Glomerular visceral epithelial cell (primary cell): Measurements from ENCODE around the gene HOXB6.
A peak's percentile ranks its signal among the peaks of the same experiment; 100 is the strongest.

Source experiments
- DNase-seq: peaks from one replicate; pipeline ENCODE4 v3.0.0-alpha.2; 2016; ENCODE audit errors: extremely low spot score

Gene HOXB6

GRCh38 chr17:48609759-48610281 lies 5.0 kb upstream of the HOXB6 start:
- no peak for DNase-seq

- DNase-seq: no peak
Measured at GRCh38 chr17:48609033-48609432, 4.2 kb upstream of the HOXB6 start.

DNA sequence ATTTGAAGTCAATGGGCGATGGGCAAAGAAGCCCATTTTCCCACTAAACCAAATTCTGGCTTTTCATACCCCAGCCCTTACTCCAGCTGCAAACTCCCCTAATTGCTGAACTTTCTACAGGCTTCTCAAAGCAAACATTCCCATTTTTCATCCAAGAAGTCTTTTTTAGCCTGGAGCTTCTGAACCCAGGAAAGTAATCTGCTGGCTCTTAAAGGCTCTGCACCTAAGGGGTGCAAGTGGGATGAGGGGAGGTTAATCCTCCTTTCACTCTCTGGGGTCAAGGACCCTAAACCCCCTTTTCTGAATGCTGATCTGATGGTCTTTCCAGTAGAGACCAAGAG lies 3.7 kb upstream of the HOXB6 start:
- DNase-seq: no peak

- DNase-seq: no peak
Measured at GRCh38 chr17:48606892-48607614, 2.3 kb upstream of the HOXB6 start.

DNA sequence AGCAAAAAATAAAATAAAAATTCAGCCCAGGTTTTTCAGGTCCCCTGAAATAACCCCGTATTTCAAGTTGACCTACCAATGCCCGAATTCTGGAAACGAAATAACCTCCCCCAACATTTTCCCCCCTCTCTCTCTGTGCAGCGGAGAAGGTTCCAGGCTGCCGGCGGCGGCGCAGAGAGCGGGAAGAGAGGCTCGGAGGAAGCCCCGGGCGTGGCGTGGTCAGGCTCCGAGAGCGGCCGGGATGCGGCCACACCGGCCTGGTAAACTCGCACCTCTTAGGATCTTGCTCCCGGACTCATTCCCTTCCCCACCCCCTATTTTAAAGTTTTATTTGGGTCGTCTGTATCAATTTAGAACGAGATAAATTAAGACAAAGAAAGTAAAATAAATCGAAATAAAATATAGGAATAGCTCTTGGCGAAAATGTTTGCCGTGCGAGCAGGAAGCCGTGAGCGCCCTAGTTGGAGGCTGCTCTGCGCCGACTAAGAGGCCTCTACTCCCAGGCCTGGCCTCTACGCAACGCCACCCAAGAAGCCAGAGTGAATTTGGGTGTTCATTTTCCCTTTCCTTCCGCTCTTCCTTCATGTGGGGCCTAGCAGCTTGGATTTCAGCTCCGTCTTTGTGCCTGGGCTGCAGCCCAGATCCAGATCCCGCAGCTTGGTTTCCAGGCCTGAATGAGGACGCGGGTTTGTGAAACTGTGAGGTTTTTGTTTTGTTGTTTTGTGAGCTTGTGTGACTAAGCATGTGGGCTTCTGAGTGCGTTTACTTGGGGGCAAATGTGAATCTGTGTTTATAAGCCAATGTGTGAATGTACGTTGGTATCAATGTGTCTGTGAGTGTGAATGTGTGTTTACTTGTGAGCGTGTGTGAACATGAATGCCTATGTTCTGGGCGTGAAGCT lies 1.5 kb upstream of the HOXB6 start:
- DNase-seq: no peak

DNA sequence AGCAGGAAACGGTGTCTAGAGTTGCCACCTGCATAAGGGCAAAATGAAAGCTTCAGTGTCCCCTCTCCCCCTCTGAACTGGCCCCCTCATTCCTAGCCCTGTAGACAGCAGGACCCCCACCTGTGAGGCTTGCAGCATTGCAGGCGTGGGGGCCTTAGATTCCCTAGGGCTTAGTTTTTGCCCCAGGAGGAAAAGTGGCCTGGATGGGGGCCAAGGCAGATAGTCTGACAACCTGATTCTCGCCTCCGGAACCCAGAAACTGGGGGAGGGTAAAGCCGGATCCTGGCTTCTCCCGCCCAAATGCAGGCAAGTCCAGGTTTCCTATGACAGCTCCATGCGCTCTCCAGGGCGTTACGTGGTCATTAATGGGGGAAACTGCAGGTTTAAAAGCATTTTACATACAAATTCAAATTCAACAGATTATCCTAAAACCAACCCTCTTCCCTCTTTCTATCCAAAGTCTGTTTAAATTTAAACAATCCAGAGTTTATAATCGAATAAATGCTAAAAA lies 678 bp upstream of the HOXB6 start:
- no peak for DNase-seq

DNA sequence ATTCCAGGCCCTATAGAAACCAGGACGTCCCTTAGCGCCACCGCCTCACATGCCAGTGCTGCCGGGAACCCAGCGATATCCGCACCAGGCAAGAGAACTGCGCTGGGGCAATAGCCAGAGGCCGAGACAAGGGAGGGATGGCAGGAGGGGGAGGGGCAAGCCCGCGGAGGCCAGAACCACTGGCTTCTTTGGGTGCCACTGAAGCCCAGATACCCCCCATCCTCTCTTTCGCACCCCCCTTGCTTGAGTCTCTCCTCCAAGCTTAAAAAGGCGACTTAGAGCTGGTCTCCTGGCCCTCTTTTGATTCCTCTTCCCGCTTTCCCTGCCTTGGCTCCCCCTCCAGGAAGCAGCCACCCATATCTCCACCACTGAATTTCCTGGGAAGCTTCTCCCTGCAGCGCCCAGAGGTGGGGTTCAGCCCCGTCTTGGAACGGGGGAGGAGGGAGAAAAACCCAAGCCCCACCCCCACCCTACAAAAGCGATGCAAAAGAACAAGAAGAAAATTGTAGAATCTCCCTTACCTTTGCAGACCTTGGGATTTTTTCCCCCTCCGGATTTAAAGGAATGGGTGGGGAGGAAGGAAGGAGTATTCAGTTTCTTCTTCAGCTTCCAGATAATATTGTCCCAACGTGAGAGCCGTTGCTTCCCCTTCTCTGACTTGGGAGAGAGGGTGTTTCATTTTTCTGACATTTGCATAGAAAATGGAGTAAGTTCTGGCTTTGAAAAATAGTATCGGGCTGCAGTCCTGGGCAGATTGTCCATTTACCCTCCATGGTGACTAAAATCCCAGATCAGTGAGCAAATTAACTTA lies 622 bp downstream of the HOXB6 start:
- DNase-seq: peak; percentile 77

DNA sequence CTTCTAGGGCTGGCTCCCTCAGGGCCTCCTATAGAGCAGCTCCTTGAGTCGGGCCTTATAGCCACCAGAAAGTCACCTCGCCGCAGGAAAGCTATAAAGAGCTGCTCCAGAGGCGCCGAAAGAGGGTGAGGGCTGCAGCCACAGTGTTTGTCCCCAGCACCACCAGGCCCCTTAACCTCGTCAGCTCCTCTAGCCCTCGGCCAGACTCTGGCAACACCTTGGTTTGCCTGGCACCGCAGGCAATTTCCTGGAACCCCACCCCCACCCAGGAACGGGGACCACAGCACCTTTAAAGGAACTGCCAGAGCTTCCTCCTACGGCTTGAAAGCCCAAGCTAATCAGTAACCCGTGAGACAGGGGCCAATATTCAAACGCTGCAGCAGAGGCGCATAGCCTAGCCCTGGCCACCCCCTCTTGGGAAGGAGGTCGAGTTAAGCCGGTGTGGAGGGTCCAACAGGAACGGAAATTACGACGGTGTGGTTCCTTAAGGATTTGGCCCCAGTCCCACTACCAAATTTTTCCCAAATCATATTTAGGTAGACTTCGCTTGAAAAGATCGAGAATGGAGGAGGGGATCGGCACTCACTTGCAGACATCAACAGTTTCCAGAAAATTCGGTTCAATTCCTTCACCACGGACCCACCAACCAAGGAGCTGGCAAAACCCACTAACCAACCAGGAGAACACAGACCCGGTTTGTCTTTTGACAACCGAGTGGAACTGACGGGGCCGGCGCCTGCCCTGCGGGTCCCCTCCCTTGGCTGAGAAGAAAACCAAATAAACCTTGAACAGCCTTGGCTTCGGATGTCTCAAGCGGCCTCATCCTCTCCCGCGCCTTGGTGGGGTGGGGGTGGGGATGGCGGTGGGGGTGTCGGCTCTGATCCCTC lies 3.0 kb downstream of the HOXB6 start:
- DNase-seq: peak; percentile 78

DNA sequence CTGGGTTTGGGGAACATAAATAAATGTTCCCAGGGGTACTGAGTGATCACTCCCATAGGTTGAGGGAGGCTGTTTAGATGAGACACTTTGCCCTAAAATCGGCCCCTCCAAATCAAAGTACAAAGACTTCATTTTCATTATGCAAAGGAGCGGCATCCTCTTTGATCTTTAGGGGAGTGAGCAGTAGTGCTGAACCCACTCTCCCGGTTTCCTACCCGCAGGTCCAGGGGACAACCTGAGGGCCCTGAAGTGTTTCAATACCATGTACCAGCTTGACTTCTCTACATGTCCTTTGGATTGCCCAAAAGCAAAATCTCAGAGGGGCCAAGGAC lies 3.6 kb downstream of the HOXB6 start:
- no peak for DNase-seq

DNA sequence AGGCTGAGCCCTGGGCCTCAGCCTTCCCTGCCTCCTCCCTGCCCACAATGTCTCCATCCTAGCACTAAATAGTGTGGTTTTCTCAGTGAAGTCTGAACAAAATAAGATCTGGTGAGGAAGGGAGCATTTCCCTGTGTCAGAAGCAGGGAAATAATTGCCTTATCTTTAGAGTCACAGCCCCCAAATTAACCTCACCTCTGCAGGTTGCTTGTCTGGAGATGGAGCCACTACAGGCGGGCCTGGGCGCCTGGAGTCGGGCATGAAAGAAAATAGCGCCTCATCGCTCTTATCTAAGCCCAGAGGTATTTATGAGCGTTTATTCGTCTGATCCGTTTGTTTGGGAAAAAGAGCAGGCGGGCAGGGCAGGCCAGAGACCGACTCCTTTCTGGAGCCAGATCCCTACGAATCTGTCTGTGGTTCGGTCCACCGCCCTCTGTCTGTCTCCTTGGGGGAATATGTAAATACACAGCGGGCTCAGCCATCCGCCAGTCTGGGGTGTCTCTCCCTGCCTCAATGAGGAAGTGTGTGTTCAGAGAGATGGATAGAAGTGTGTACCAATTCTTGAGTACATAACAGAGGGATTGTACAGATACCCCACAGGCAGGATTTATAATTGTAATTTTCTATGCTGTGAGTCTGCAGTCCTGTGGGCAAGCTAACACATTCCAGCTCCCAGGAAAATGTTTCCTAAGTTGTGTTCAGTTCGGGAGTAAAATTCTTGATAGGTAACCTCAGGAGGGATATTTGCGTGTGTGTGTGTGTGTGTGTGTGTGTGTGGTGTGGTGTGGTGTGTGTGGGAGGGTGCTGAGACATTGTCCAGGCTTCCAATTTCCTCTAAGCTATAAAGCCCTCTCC lies 4.3 kb downstream of the HOXB6 start:
- DNase-seq: peak; percentile 65

- DNase-seq: no peak
Measured at GRCh38 chr17:48599354-48599753, 5.4 kb downstream of the HOXB6 start.

GRCh38 chr17:48598736-48599135 lies 6.0 kb downstream of the HOXB6 start:
- DNase-seq: no peak

- peak; percentile 82 for DNase-seq
Measured at GRCh38 chr17:48597778-48598631, 6.8 kb downstream of the HOXB6 start.

DNA sequence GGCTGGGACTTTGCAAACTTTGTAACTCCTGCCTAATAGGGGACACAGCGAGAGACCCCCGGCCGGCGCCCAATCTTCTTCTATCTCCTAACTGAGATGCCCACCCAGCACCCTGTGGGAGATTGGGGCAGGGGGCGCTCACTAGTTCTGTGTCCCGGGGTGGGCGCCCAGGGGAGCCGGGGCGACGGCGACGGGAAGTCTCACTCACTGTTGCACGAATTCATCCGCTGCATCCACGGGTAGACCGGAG lies 7.3 kb downstream of the HOXB6 start:
- no peak for DNase-seq

DNA sequence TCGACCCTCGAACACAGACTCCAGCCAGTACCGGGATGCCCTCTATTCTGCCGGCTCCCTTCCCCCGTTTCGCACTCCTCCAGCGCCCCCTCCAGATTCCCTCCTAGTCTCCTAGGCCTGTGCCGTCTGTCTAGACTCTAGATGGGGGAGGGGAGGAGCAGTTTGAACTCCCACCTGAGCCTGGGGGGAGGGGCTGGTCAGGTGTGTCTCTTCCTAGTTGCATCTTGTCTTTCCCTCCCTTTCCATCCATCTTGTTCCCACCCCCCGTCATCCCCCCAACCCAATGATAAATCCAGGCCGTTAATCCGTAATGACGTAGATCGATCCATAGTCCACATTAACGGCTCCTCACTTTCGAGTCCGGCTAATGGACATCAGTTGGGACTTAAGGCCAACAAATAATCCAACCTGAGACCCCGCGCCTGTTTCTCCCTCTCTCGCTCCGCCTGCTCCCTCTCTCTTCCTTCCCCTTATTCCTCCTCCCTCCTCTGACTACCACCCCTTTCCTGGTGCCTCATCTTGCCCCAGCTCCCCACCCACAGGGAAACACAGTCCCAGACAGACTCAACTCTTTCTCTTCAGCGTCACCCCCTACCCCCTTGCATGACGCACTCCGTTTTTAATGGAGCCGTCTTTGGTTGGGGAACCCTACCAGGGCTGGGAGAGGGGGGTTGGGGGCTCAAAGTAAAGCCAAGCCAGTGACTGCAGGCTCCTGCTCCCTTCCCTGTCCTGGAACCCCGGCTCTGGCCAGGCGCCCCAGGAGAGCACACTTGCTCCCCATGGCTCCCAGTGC lies 7.9 kb downstream of the HOXB6 start:
- peak; percentile 51 for DNase-seq

DNA sequence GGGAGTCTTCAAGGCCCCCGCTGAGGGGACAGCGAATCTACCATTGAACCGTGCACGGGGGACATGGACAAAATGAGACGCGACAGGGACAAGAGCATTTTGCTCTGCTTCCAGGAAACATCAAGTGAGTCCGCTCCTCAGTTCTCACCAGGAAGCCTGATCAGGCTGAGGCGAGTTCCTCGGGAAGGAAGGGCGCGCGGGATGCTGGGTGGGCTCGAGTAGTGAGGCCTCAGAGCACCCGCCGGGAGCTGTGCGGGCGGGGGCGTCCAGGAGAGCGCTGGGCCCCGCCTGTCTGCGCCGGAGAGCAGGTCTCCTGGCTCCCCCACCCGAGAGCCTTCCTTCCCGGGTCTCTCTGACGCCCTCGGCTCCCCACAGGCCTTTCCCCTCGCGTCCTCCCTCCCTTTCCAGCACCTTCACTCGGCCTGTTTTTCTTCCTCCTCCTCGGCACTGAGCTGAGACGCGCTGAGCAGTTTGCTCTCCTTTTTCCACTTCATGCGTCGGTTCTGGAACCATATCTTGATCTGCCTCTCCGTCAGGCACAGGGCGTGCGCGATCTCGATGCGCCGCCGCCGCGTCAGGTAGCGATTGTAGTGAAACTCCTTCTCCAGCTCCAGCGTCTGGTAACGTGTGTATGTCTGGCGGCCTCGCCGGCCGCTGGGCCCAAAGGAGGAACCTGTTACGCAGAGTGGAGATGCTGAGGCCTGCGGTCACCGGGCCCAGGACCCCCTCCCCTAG lies 8.6 kb downstream of the HOXB6 start:
- DNase-seq: no peak

DNA sequence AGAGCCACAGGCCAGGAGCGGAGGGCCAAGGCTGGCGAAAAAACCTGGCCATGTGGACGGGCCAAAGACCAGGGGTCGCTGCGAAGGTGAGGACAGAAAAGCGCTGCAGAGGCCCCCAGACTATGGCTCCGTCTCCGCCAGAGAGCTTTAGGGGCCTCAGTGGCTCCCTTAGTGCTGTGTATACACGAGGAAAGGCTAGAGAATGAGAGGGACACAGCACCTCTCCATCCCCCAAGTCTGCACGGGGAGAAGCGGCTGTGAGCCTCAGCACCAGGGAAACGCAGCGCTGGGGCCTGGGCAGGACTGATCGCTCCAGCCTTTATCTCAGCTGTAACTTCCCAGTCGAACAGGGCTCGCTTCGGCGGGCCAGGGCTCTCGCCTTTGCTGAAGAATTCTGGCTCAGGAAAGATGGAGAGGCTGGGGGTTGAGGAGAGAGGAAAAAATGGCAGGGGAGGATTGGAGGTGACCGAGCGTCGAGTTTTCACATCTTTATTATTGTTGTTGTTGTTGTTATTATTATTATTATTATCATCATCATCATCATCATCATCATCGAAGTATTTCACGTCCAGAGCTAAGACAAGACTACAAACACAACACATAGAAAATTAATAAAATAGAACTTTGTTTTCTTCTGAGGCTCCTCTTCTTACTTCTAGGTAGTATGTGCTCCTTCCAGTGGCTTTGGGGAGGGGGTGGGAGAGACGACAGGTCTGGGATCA lies 9.3 kb downstream of the HOXB6 start:
- DNase-seq: no peak
